Cardiac muscle cell (in vitro differentiated cells and primary cell): ENCODE data around the gene RAP1GAP. TPM values are rescaled to one million over a fixed set of nuclear protein-coding genes. Genes with fewer than 3 reads are reported as not detected.

ENCODE experiments used
- DNase-seq, 2 donors: peaks; one replicate each; pipeline versions ENCODE4 v3.0.0 to v3.0.0-alpha.2; 2010 to 2017; ENCODE audit warnings: low read depth in 1 of 2, low spot score in 1 of 2
- H3K27ac ChIP-seq: fragments of 200-600 bp; sonication (generic); 2 replicates; pipeline ENCODE4 v1.5.1; 2016
- H3K27me3 ChIP-seq: fragments of 200-600 bp; sonication (generic); 2 replicates; pipeline ENCODE4 v1.6.0; 2016; ENCODE audit warnings: control low read depth
- H3K36me3 ChIP-seq: fragments of 200-600 bp; sonication (generic); 2 replicates; pipeline ENCODE4 v1.5.1; 2016; ENCODE audit warnings: control low read depth
- H3K4me1 ChIP-seq: fragments of 200-600 bp; sonication (generic); 2 replicates; pipeline ENCODE4 v1.8.1; 2017; ENCODE audit warnings: low read depth, mild to moderate bottlenecking, mixed run types
- H3K4me3 ChIP-seq: fragments of 200-600 bp; sonication (generic); 2 replicates; pipeline ENCODE4 v1.5.1; 2016; ENCODE audit warnings: mild to moderate bottlenecking
- H3K9me3 ChIP-seq: fragments of 200-600 bp; sonication (generic); 2 replicates; pipeline ENCODE4 v1.5.1; 2017; ENCODE audit warnings: low read depth, mild to moderate bottlenecking, control low read depth
- polyA plus RNA-seq: library from polyadenylated mRNA; unstranded; fragments of >200 nt; fragmentation: Nextera tagmentation; extraction: Ambion mirVana; gene quantifications from 2 replicates; pipeline ENCODE4 v1.2.1, GENCODE V29; 2016
- total RNA-seq: library from RNA; depleted of rRNA; stranded (reverse); fragments of >200 nt; gene quantifications from 2 replicates; pipeline ENCODE4 v1.2.3, GENCODE V29; 2016
- TF ChIP-seq, protein P1 (sequence below): IDR thresholded peaks from 2 replicates; pipeline ENCODE4 v1.5.1; 2012; ENCODE audit warnings: low read depth, mild to moderate bottlenecking, low read length

Gene RAP1GAP
- total and polyA plus RNA-seq, 2 experiments from 2014 or later, result 5.8 to 7.4 TPM

- no peak for DNase-seq
- no peaks in the 10 kb centered on the region for H3K4me1 ChIP-seq
- no peaks in the 10 kb centered on the region for H3K27me3 ChIP-seq
- H3K27ac ChIP-seq, result no peak overlapping the region
- TF ChIP-seq, protein P1, sequence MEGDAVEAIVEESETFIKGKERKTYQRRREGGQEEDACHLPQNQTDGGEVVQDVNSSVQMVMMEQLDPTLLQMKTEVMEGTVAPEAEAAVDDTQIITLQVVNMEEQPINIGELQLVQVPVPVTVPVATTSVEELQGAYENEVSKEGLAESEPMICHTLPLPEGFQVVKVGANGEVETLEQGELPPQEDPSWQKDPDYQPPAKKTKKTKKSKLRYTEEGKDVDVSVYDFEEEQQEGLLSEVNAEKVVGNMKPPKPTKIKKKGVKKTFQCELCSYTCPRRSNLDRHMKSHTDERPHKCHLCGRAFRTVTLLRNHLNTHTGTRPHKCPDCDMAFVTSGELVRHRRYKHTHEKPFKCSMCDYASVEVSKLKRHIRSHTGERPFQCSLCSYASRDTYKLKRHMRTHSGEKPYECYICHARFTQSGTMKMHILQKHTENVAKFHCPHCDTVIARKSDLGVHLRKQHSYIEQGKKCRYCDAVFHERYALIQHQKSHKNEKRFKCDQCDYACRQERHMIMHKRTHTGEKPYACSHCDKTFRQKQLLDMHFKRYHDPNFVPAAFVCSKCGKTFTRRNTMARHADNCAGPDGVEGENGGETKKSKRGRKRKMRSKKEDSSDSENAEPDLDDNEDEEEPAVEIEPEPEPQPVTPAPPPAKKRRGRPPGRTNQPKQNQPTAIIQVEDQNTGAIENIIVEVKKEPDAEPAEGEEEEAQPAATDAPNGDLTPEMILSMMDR, result no peak
- no peak overlapping the region for H3K4me3 ChIP-seq
- no peaks in the 10 kb centered on the region for H3K36me3 ChIP-seq
- H3K9me3 ChIP-seq, result no peaks in the 10 kb centered on the region
Measured at GRCh38 chr1:21564521-21565095, 104.5 kb downstream of the RAP1GAP start.

DNA sequence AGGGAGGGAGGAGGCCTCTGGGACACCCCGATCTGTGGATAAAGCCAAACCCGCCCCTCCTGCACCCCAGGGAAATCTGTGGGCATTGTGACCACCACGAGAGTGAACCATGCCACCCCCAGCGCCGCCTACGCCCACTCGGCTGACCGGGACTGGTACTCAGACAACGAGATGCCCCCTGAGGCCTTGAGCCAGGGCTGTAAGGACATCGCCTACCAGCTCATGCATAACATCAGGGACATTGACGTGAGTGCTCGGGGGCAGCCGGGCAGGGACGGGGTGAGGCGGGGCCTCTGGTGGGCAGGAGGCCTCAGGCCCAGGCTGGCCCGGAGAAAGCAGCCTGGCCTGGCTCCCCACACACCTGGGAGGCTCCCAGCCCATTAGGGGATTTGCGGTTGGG lies 105.2 kb downstream of the RAP1GAP start:
- no peaks in the 10 kb centered on the region for H3K4me1 ChIP-seq
- H3K4me3 ChIP-seq, result no peak overlapping the region
- TF ChIP-seq, protein P1, result no peak
- no peaks in the 10 kb centered on the region for H3K36me3 ChIP-seq
- H3K27ac ChIP-seq, result no peak overlapping the region
- no peaks in the 10 kb centered on the region for H3K27me3 ChIP-seq
- no peak for DNase-seq
- H3K9me3 ChIP-seq, result no peaks in the 10 kb centered on the region

DNA sequence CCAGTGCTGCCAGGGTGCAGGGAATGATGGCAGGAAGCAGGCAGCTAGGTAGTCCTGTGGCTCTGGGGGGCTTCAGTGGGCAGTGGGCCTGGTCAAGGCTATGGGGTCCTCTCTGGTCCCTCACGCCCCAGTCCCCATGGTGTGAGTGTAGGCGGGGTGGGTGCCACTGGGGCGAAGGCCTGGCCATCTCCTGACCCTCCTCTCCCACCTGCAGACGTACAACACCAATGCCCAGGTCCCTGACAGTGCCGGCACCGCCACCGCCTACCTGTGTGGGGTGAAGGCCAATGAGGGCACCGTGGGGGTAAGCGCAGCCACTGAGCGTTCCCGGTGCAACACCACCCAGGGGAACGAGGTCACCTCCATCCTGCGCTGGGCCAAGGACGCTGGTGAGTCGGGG lies 106.3 kb downstream of the RAP1GAP start:
- TF ChIP-seq, protein P1, result no peak
- no peaks in the 10 kb centered on the region for H3K27me3 ChIP-seq

DNA sequence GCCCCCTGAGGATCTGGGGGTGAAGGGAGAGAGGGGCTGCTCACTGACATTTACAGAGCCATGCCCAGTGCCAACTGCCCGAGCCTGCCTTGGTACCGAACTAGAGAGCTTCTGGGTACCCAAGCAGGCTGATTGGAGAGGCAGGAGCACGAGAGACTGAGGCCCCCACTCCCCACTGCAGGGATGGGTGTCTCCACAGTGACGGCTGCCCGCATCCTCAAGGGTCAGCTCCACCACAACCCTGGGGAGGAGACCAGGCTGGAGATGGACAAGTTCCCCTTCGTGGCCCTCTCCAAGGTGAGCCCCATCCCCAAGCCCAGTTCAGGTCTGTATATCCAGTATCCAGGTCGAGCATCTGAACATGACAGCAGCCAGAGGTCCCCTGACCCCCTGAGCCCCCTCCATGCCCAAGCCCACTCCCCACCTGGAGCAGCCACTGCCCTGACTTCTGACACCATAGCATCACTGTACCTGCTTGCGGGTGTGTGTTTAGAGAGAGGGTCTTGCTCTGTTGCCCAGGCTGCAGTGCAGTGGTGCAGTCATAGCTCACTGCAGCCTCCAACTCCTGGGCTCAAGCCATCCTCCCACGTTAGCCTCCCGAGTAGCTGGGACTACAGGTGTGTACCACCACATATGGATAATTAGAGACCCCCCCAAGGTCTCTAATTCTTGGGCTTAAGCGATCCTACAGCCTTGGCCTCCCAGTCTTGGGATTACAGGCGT lies 108.1 kb downstream of the RAP1GAP start:
- TF ChIP-seq, protein P1, result no peak
- H3K27me3 ChIP-seq, result no peaks in the 10 kb centered on the region
- H3K4me1 ChIP-seq, result no peaks in the 10 kb centered on the region
- H3K4me3 ChIP-seq, result no peak overlapping the region
- no peaks in the 10 kb centered on the region for H3K36me3 ChIP-seq
- H3K27ac ChIP-seq, result no peak overlapping the region
- DNase-seq, result no peak
- H3K9me3 ChIP-seq, result no peaks in the 10 kb centered on the region

More for the DNA sequence above, 106.3 kb downstream of the RAP1GAP start:
- Histone ChIP-seq H3K9me3 (no peaks in the 10 kb centered on the region), H3K4me1 (no peaks in the 10 kb centered on the region), H3K4me3 (no peak overlapping the region), H3K36me3 (no peaks in the 10 kb centered on the region), H3K27ac (no peak overlapping the region)
- DNase-seq, result no peak

DNA sequence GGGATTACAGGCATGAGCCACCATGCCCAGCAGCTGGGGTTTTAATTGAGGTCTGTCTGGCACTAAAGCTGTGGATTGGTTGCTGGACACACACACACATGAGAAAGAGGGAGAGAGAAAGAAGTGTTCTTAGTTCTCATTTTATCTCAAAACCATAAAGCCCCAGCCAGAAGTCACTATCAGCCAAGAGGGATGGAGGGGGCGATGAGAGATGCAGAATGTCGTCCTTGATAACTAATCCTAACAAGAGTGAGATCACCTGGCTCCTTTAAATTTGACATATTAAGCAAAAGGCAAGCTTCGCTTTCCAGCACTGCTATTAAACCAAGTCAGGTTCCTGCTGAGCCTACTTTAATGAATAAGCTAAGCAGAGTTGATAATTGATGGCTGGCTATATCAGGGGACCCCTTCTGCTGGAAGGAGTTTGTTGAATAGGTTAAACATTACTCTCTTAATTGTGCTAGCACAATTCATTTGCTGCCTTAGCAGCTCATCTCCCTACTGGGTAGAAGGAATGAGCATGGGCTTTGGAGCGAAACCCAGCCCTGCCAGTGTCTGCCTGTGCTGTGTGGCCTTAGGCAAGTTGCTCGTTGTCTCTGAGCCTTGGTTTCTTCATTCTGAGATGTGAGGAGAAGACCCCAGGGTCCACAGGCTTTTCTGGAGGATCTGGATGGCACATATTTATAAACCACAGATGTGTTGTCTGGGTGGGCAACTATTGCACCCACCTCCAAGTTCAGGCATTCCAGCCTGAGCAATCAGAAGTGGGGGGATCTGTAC lies 109.2 kb downstream of the RAP1GAP start:
- Histone ChIP-seq H3K27ac (no peak overlapping the region), H3K36me3 (no peaks in the 10 kb centered on the region), H3K27me3 (no peaks in the 10 kb centered on the region), H3K4me3 (no peak overlapping the region), H3K4me1 (no peaks in the 10 kb centered on the region), H3K9me3 (no peaks in the 10 kb centered on the region)
- TF ChIP-seq, protein P1, result no peak
- DNase-seq, result no peak
